ENCODE results near the gene GMDS.

Gene GMDS

DNA sequence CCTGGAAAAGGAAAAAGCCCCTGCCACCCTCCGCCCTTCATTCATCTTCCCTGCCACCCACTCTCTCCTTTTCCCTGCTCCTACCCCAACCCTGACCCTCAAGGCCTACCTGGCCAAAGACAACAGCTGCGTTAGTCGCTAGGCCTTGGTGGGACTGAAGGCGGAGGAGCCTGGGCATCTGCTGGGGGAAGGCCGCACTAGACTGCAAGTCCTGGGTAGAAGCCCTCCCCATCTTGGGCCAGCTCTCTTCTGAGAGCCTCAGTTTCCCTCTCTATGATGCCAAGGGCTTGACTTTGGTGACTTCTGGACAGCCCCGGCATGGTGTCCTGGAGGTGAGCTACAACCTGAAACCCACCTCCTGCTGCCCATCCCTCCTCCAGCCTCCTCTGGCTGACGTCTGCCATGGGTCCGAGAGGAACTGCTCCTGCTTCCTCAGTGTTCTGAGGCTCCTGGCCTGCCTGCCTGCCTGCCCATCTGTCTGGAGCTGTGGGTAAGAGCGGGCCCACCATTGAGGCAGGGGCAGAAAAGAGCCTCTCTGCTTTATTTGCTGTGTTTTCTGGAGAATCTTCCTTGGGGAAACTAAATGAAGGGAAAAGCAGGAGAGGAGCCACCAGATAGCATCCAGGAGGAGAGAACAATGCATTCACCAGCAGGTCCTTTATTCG is 643.2 kb downstream of the GMDS start:
- intact Hi-C loops (cut with DNase I; ENCODE audit: low total_unique reads) = loop anchor here (5.0 to 10.0 kb wide), 2 partner anchors 433 to 595 kb away; no protein-coding TSS in a partner anchor
- no peak for DNase-seq
- Histone ChIP-seq H3K4me1 (peaks cover 4 to 21% (median 15%) of the 10 kb centered on the region in 4 donors), H3K27ac (no peak overlapping the region), H3K27me3 (no peaks in the 10 kb centered on the region), H3K36me3 (no peaks in the 10 kb centered on the region), H3K4me3 (no peak overlapping the region), H3K9me3 (no peaks in the 10 kb centered on the region)
- TF ChIP-seq, protein P1, sequence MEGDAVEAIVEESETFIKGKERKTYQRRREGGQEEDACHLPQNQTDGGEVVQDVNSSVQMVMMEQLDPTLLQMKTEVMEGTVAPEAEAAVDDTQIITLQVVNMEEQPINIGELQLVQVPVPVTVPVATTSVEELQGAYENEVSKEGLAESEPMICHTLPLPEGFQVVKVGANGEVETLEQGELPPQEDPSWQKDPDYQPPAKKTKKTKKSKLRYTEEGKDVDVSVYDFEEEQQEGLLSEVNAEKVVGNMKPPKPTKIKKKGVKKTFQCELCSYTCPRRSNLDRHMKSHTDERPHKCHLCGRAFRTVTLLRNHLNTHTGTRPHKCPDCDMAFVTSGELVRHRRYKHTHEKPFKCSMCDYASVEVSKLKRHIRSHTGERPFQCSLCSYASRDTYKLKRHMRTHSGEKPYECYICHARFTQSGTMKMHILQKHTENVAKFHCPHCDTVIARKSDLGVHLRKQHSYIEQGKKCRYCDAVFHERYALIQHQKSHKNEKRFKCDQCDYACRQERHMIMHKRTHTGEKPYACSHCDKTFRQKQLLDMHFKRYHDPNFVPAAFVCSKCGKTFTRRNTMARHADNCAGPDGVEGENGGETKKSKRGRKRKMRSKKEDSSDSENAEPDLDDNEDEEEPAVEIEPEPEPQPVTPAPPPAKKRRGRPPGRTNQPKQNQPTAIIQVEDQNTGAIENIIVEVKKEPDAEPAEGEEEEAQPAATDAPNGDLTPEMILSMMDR (IDR thresholded peaks at IDR 0.05) = no peak

DNA sequence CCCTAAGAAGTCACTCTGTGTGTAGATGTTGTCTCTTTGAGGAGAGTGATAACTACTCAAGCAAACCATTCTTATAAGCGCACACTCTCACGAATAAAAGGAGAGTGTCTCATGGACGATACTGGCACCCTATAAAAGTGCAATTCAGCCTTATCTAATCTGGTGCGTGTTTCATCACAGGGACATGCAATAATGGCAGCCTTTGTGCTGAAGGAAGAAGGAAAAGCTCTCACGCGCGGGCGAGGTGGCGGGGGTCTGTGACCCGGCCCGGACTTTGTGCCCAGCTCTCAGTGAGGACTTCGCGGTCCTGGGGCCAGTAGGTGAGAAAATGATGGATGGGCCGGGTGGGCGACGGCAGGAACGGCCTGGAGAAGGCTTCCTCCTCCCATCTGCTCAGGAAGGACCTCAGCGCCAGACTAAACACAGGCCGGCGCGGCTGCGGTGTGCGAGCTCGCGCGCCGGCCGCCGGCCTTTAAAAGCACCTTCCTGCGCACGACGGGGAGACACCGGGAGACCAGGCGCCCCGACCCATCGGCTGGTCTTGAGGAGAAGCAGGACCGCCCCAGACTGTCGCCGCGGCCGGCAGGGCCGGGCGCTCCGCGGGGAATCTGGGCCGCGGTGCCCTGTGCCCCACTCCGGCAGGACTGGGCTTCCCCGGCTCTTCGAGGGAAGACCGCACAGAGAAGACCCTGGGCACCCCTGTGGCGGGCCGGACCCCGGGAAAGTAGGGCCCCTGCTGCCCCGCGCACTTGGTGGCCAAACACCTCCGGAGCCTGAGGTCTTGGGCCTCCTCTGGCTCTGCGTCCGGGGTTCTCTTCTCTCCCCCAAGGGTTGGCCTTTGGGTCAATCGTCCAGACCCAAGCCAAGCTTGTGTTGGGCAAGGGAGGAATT is 644.0 kb downstream of the GMDS start:
- Histone ChIP-seq H3K27ac (no peak overlapping the region), H3K4me3 (no peak overlapping the region), H3K9me3 (no peaks in the 10 kb centered on the region), H3K36me3 (no peaks in the 10 kb centered on the region), H3K27me3 (no peaks in the 10 kb centered on the region), H3K4me1 (peaks cover 4 to 23% (median 14%) of the 10 kb centered on the region in 4 donors)
- intact Hi-C loops (cut with DNase I; ENCODE audit: low total_unique reads) = loop anchor here (5.0 to 10.0 kb wide), 2 partner anchors 433 to 596 kb away; no protein-coding TSS in a partner anchor
- DNase-seq = no peak
- TF ChIP-seq, protein P1 (IDR thresholded peaks at IDR 0.05) = no peak

DNA sequence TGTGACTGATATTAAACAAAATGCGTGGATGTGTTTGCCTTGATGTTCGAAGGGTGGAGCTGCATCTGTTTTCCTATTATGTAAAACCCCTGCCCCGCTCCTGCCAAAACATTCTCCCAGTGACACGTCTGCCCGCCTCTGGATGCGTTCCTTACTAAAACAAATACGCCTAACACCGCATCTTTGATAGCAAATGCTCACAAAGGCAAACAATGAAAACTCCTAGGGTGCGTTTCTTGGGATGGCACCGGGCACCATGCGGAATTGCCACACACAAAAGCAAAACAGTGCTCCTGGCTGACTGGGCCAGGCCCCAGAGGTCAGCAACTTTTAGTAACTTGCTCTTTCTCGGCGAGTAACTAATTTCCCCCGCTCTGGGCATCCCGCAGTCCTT is 644.6 kb downstream of the GMDS start:
- TF ChIP-seq, protein P1 (IDR thresholded peaks at IDR 0.05) = no peak
- DNase-seq = no peak
- Histone ChIP-seq H3K36me3 (no peaks in the 10 kb centered on the region), H3K9me3 (no peaks in the 10 kb centered on the region), H3K27me3 (no peaks in the 10 kb centered on the region), H3K4me3 (no peak overlapping the region), H3K4me1 (peaks cover 4 to 29% (median 14%) of the 10 kb centered on the region in 4 donors), H3K27ac (no peak overlapping the region)
- intact Hi-C loops (cut with DNase I; ENCODE audit: low total_unique reads) = loop anchor here (5.0 to 10.0 kb wide), 2 partner anchors 434 to 597 kb away; no protein-coding TSS in a partner anchor

DNA sequence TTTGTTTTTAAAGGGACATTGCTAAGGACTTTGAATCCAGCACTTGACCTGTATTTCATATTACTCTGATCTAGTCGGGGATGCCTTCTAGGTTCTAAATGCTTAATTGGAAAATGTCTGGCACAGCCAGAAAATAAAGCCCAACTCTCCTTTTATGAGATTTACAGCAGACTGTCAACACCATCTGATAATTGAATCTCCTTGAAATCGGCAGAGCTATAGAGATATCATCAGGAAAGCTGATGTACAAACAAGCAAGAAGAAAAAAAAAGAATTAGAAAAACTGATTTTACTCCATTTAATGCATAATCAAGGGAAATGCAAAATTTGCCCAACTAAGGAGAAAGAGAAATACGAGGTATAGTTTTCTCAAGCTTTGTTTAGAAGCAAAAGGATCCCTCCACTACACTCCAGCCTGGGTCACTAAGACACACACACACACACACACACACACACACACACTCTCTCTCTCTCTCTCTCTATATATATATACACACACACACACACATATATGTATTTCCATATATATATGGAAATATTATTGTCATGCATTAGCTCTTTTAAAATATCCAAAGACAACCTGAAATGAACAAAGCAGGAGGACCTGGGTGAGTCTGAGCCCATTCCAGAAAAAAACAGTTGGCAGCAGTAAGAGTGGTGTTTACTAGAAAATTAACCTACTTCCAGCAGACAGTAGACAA is 645.2 kb downstream of the GMDS start:
- H3K27ac ChIP-seq = no peak overlapping the region
- H3K4me3 ChIP-seq = no peak overlapping the region
- intact Hi-C loops (cut with DNase I; ENCODE audit: low total_unique reads) = loop anchor here (5.0 to 10.0 kb wide), 2 partner anchors 435 to 597 kb away; no protein-coding TSS in a partner anchor
- H3K27me3 ChIP-seq = no peaks in the 10 kb centered on the region
- H3K9me3 ChIP-seq = no peaks in the 10 kb centered on the region
- TF ChIP-seq, protein P1 (IDR thresholded peaks at IDR 0.05) = no peak
- peaks cover 3 to 24% (median 13%) of the 10 kb centered on the region in 4 donors for H3K4me1 ChIP-seq
- no peaks in the 10 kb centered on the region for H3K36me3 ChIP-seq
- no peak for DNase-seq

DNA sequence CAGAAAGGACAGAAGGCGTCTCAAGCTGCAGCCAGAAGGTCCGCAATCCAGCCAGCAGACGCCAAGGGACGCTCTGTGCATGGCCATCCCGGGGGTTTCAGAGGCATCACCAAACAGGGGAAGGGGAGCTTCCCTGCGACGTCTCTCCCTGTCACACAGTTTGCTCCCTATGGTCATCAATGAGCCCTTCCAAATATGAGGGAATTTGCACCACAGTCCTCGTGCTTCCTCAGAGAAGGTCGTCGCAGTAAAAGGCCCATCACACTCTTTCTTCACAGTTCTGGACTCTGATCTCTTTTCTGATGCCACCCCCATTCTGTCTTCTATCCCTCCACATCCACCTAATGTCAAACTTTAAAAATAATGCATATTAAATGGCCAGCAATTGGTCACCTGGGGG is 645.9 kb downstream of the GMDS start:
- H3K27ac ChIP-seq = no peak overlapping the region
- peaks cover 0 to 6% of the 10 kb centered on the region in 2 donors for H3K27me3 ChIP-seq
- H3K4me3 ChIP-seq = no peak overlapping the region
- intact Hi-C loops (cut with DNase I; ENCODE audit: low total_unique reads) = loop anchor here (5.0 kb wide), 2 partner anchors 1098 to 1153 kb away; partner anchors contain the start of gene MYLK4
- no peak for DNase-seq
- no peaks in the 10 kb centered on the region for H3K9me3 ChIP-seq
- no peaks in the 10 kb centered on the region for H3K36me3 ChIP-seq
- TF ChIP-seq, protein P1 (IDR thresholded peaks at IDR 0.05) = no peak
- H3K4me1 ChIP-seq = peaks cover 0 to 19% (median 8%) of the 10 kb centered on the region in 4 donors

Data from tibial artery (tissue), 4 donors.